Colonic mucosa (tissue), 4 donors: ENCODE data around the gene ANP32A. TPM values are rescaled to one million over a fixed set of nuclear protein-coding genes. Genes with fewer than 3 reads are reported as not detected.
"Not testable (repeated sequence)": the region's sequence is repeated elsewhere in the genome, so short reads cannot be mapped to it uniquely, and the experiment has no call there.

ENCODE experiments used
- DNase-seq: peaks from one replicate; pipeline ENCODE4 v3.0.0-alpha.2; 2020
- H3K27ac ChIP-seq: fragments of 200-600 bp; one replicate; pipeline ENCODE4 v1.8.0; 2021
- H3K27me3 ChIP-seq: fragments of 200-600 bp; one replicate; pipeline ENCODE4 v1.8.0; 2021
- H3K36me3 ChIP-seq: fragments of 200-600 bp; one replicate; pipeline ENCODE4 v1.8.0; 2021
- H3K4me1 ChIP-seq: fragments of 200-600 bp; one replicate; pipeline ENCODE4 v1.8.0; 2021; ENCODE audit warnings: mild to moderate bottlenecking
- H3K4me3 ChIP-seq: fragments of 200-600 bp; one replicate; pipeline ENCODE4 v1.8.0; 2021
- H3K9ac ChIP-seq, 2 donors: one replicate each; pipeline ENCODE4 v1.7.0; 2013; ENCODE audit warnings: control low read depth in 2 of 2, low read depth in 2 of 2, low read length in 2 of 2
- H3K9me3 ChIP-seq: fragments of 200-600 bp; one replicate; pipeline ENCODE4 v1.8.0; 2021
- CTCF ChIP-seq: fragments of 200-600 bp; IDR thresholded peaks from one replicate; pipeline ENCODE4 v1.8.0; 2022; ENCODE audit warnings: antibody characterized with exemption, mild to moderate bottlenecking
- intact Hi-C: fragments of 100-400 bp; cut with DNase I; formaldehyde crosslinking; loops from one replicate; pipeline ENCODE4 v1.14.1; 2022
- total RNA-seq, 2 donors: library from RNA; stranded (reverse); fragmentation: NEBNext Ultra II Directional in 1 of 2; extraction: Animal tissue kit (Norgen Biotek cat#: 25700) in 1 of 2; gene quantifications; one replicate each; pipeline ENCODE4 v1.2.1, GENCODE V29; 2021
- donor health status: healthy.
- donor health status: DM: no; HTN: no; CAD: no.
- donor health status: DM: no; HTN: no; CAD: no.

Gene ANP32A
- total RNA-seq, 2 donors from 2014 or later = 126 to 177 TPM

GRCh38 chr15:68765602-68766368 is 54.9 kb downstream of the ANP32A start:
- H3K9ac ChIP-seq = no peak overlapping the region
- H3K4me1 ChIP-seq = no peaks in the 10 kb centered on the region
- intact Hi-C loops = no loop called here
- no peak overlapping the region for H3K27ac ChIP-seq
- no peaks in the 10 kb centered on the region for H3K36me3 ChIP-seq
- no peak for TF ChIP-seq CTCF
- no peaks in the 10 kb centered on the region for H3K27me3 ChIP-seq
- no peaks in the 10 kb centered on the region for H3K9me3 ChIP-seq
- no peak overlapping the region for H3K4me3 ChIP-seq
- no peak for DNase-seq

- no peak for DNase-seq
- no peaks in the 10 kb centered on the region for H3K36me3 ChIP-seq
- no peaks in the 10 kb centered on the region for H3K9me3 ChIP-seq
- intact Hi-C loops = no loop called here
- H3K9ac ChIP-seq = no peak overlapping the region
- H3K27me3 ChIP-seq = no peaks in the 10 kb centered on the region
- no peak for TF ChIP-seq CTCF
- no peaks in the 10 kb centered on the region for H3K4me1 ChIP-seq
- no peak overlapping the region for H3K4me3 ChIP-seq
- H3K27ac ChIP-seq = no peak overlapping the region
Measured at GRCh38 chr15:68764090-68764489, 56.6 kb downstream of the ANP32A start.

GRCh38 chr15:68763063-68763462 is 57.6 kb downstream of the ANP32A start:
- no peaks in the 10 kb centered on the region for H3K36me3 ChIP-seq
- no peak overlapping the region for H3K27ac ChIP-seq
- DNase-seq = no peak
- H3K4me1 ChIP-seq = no peaks in the 10 kb centered on the region
- H3K4me3 ChIP-seq = no peak overlapping the region
- H3K9ac ChIP-seq = no peak overlapping the region
- H3K9me3 ChIP-seq = no peaks in the 10 kb centered on the region
- no peak for TF ChIP-seq CTCF
- intact Hi-C loops = no loop called here
- H3K27me3 ChIP-seq = no peaks in the 10 kb centered on the region

- H3K4me1 ChIP-seq, intact Hi-C loops, DNase-seq, H3K9ac ChIP-seq, H3K9me3 ChIP-seq, H3K36me3 ChIP-seq, H3K4me3 ChIP-seq, H3K27me3 ChIP-seq, H3K27ac ChIP-seq: not testable (repeated sequence)
Measured at GRCh38 chr15:68759982-68760579, 60.6 kb downstream of the ANP32A start.

- H3K27me3 ChIP-seq = no peaks in the 10 kb centered on the region
- no peak overlapping the region for H3K9ac ChIP-seq
- no peak for TF ChIP-seq CTCF
- intact Hi-C loops = no loop called here
- H3K4me1 ChIP-seq = no peaks in the 10 kb centered on the region
- no peaks in the 10 kb centered on the region for H3K9me3 ChIP-seq
- H3K27ac ChIP-seq = no peak overlapping the region
- no peak overlapping the region for H3K4me3 ChIP-seq
- H3K36me3 ChIP-seq = no peaks in the 10 kb centered on the region
- no peak for DNase-seq
Measured at GRCh38 chr15:68755731-68756130, 65.0 kb downstream of the ANP32A start.

GRCh38 chr15:68751622-68752021 is 69.1 kb downstream of the ANP32A start:
- DNase-seq = no peak
- no peak overlapping the region for H3K27ac ChIP-seq
- no peak overlapping the region for H3K9ac ChIP-seq
- no peaks in the 10 kb centered on the region for H3K36me3 ChIP-seq
- H3K27me3 ChIP-seq = no peaks in the 10 kb centered on the region
- H3K4me3 ChIP-seq = no peak overlapping the region
- TF ChIP-seq CTCF = no peak
- no peaks in the 10 kb centered on the region for H3K9me3 ChIP-seq
- H3K4me1 ChIP-seq = no peaks in the 10 kb centered on the region
- intact Hi-C loops = no loop called here
